K562 (cell line): ENCODE measurements around the gene DVL3. TPM values are rescaled to one million over a fixed set of nuclear protein-coding genes. Genes with fewer than 3 reads are reported as not detected.

Source experiments
- ARID3B ChIP-seq: fragments of 250-450 bp; sonication (Bioruptor Pico); IDR thresholded peaks from 2 replicates; pipeline ENCODE4 v1.4.0; 2020; ENCODE audit warnings: borderline replicate concordance
- ATF1 ChIP-seq, 2 experiments: fragments of 450-650 bp in 1 of 2; IDR thresholded peaks; 2 replicates each; pipeline ENCODE4 v1.6.1; 2016; ENCODE audit warnings: missing compliant biosample characterization in 1 of 2, missing genetic modification characterization in 1 of 2
- ATF2 ChIP-seq: sonication (generic); formaldehyde crosslinking; IDR thresholded peaks from 2 replicates; pipeline ENCODE4 v1.8.1; 2022; ENCODE audit warnings: missing genetic modification reagents
- CTBP1 ChIP-seq: fragments of 450-650 bp; IDR thresholded peaks from 2 replicates; pipeline ENCODE4 v1.6.1; 2016; ENCODE audit warnings: borderline replicate concordance
- CXXC5 ChIP-seq: fragments of 250-450 bp; sonication (Bioruptor Pico); IDR thresholded peaks from 2 replicates; pipeline ENCODE4 v1.8.0; 2022; ENCODE audit warnings: inconsistent platforms, mild to moderate bottlenecking, moderate library complexity
- DIDO1 ChIP-seq: fragments of 450-650 bp; IDR thresholded peaks from 2 replicates; pipeline ENCODE4 v1.6.1; 2016; ENCODE audit warnings: low read depth, missing biosample characterization, missing genetic modification characterization
- DPF2 ChIP-seq: fragments of 450-650 bp; IDR thresholded peaks from 2 replicates; pipeline ENCODE4 v1.6.1; 2016
- E2F3 ChIP-seq: fragments of 250-450 bp; sonication (Bioruptor Pico); IDR thresholded peaks from 2 replicates; pipeline ENCODE4 v1.4.0; 2020; ENCODE audit warnings: mild to moderate bottlenecking
- FOSL1 ChIP-seq: fragments of 200-800 bp; sonication (Bioruptor generic); conservative IDR thresholded peaks from 2 replicates; pipeline ENCODE4 v1.6.1; 2016; ENCODE audit warnings: missing genetic modification characterization, missing compliant biosample characterization
- HDAC1 ChIP-seq, 2 experiments: fragments of 450-650 bp; IDR thresholded peaks; 2 replicates each; pipeline ENCODE4 v1.6.1; 2016 to 2017; ENCODE audit warnings: inconsistent platforms in 1 of 2, mild to moderate bottlenecking in 1 of 2, moderate library complexity in 1 of 2
- HNRNPH1 ChIP-seq: fragments of 200-400 bp; formaldehyde crosslinking; optimal IDR thresholded peaks from 2 replicates; pipeline ENCODE3; 2017; ENCODE audit warnings: low read depth, mild to moderate bottlenecking, low read length, moderate library complexity
- KDM1A ChIP-seq, 2 experiments: fragments of 450-650 bp; IDR thresholded peaks; 2 replicates each; pipeline ENCODE4 v1.6.1; 2016; ENCODE audit warnings: mild to moderate bottlenecking in 2 of 2
- MLLT1 ChIP-seq, 2 experiments: fragments of 450-650 bp; IDR thresholded peaks; 2 replicates each; pipeline ENCODE4 v1.6.1; 2016
- MNT ChIP-seq, 2 experiments: fragments of 450-650 bp; conservative IDR thresholded peaks; 2 replicates each; pipeline ENCODE4 v1.6.1; 2017; ENCODE audit warnings: mild to moderate bottlenecking in 2 of 2, moderate library complexity in 2 of 2
- MXI1 ChIP-seq: IDR thresholded peaks from 2 replicates; pipeline ENCODE4 v1.6.1; 2011; ENCODE audit warnings: low read depth, mild to moderate bottlenecking, improper control_type of control experiment, low read length
- MYC ChIP-seq, 2 experiments: fragments of 250-450 bp in 1 of 2; sonication (Bioruptor Pico) in 1 of 2; IDR thresholded peaks; 2 replicates each; pipeline versions ENCODE4 v1.5.1 to v1.6.1; 2012 to 2021; ENCODE audit warnings: low read depth in 2 of 2, borderline replicate concordance in 1 of 2, improper control_type of control experiment in 1 of 2, low read length in 1 of 2, mild to moderate bottlenecking in 1 of 2, moderate library complexity in 1 of 2
- RFX1 ChIP-seq: fragments of 450-650 bp; IDR thresholded peaks from 2 replicates; pipeline ENCODE4 v1.6.1; 2016; ENCODE audit warnings: mild to moderate bottlenecking, moderate library complexity
- SIX5 ChIP-seq, 2 experiments: IDR thresholded peaks; 2 replicates each; pipeline ENCODE4 v1.6.1; 2011; ENCODE audit warnings: low read length in 2 of 2, borderline replicate concordance in 1 of 2, low read depth in 1 of 2, mild to moderate bottlenecking in 1 of 2, moderate library complexity in 1 of 2; ENCODE audit not compliant: insufficient read depth in 1 of 2
- ZNF143 ChIP-seq: sonication (generic); formaldehyde crosslinking; IDR thresholded peaks from 2 replicates; pipeline ENCODE4 v1.9.0; 2022; ENCODE audit warnings: mild to moderate bottlenecking, missing genetic modification reagents
- ZNF766 ChIP-seq: fragments of 200-800 bp; sonication (Bioruptor generic); conservative IDR thresholded peaks from 2 replicates; pipeline ENCODE4 v1.6.1; 2016; ENCODE audit warnings: missing genetic modification characterization, missing compliant biosample characterization
- polyA plus RNA-seq, 8 experiments: library from polyadenylated mRNA; depleted of rRNA in 4 of 8; stranded (reverse) in 5 of 8; unstranded in 3 of 8; fragments of >200 nt; fragmentation: Nextera tagmentation in 2 of 8; fragmentation: Illumina TruSeq in 1 of 8; extraction: Ambion mirVana in 2 of 8; extraction: Trizol in 1 of 8; gene quantifications; 2 replicates each; pipeline versions ENCODE4 v1.2.1 to v1.2.3, GENCODE V29; 2011 to 2014; ENCODE audit warnings: inconsistent platforms in 1 of 8, missing spikeins in 1 of 8
- total RNA-seq, 7 experiments: library from RNA; depleted of rRNA in 6 of 7; stranded (reverse); fragments of >200 nt in 6 of 7; fragmentation: Illumina TruSeq in 2 of 7; extraction: Trizol in 2 of 7; gene quantifications; 2 replicates each; pipeline versions ENCODE4 v1.2.1 to v1.2.3, GENCODE V29; 2011 to 2021; ENCODE audit warnings: low replicate concordance in 1 of 7

DVL3 gene
- total and polyA plus RNA-seq, 9 of the 15 experiments (the other 6 are each of a cell fraction or from before 2014, with no cell fraction given): 3.1 to 57.9 (median 20.1) TPM

GRCh38 chr3:184133840-184134745 lies 21.1 kb upstream of the DVL3 start (continued):
- peak; percentile 69; the same call in 1 of the 2 replicates for TF ChIP-seq E2F3 (CRISPR knock-in tag)
- peak; percentile 67; the same call in 1 of the 2 replicates for TF ChIP-seq MXI1
- 0 out of 2 replicates have a peak, but pooled peaks have one; percentile 58 for TF ChIP-seq ZNF766 (CRISPR knock-in tag)
- peak; percentile 27; the same call in 1 of the 2 replicates for TF ChIP-seq DIDO1 (tag)
- TF ChIP-seq CTBP1: peak; percentile 59; the same call in 1 of the 2 replicates
- TF ChIP-seq HDAC1 (IDR thresholded peaks at IDR 0.05): peak in 1 of 2 experiments; percentile 80; a peak in 2 of 4 replicates
- TF ChIP-seq CXXC5: peak; percentile 81
- TF ChIP-seq DPF2: peak; percentile 57; the same call in 1 of the 2 replicates
- peak; percentile 99 for TF ChIP-seq MYC (IDR thresholded peaks at IDR 0.05; ENCODE audit: low read depth, low read length)
- TF ChIP-seq MYC (CRISPR knock-in tag; IDR thresholded peaks at IDR 0.05; ENCODE audit: borderline replicate concordance, low read depth): peak; percentile 84; the same call in 1 of the 2 replicates
- TF ChIP-seq ATF1 (CRISPR knock-in tag; IDR thresholded peaks at IDR 0.05): no peak
- peak; percentile 78 for TF ChIP-seq ATF1 (tag; IDR thresholded peaks at IDR 0.05)
- peak; percentile 88 for TF ChIP-seq ZNF143 (CRISPR knock-in tag)
- 0 out of 2 replicates have a peak, but pooled peaks have one; percentile 6 for TF ChIP-seq FOSL1 (tag)
- TF ChIP-seq MLLT1 (IDR thresholded peaks at IDR 0.05): peak; percentile 39 to 59; a peak in 1 of 4 replicates
- TF ChIP-seq RFX1: no peak
- TF ChIP-seq ARID3B (CRISPR knock-in tag): no peak
- TF ChIP-seq ATF2 (CRISPR knock-in tag): no peak
- TF ChIP-seq KDM1A (IDR thresholded peaks at IDR 0.05): peak in 1 of 2 experiments; percentile 15; a peak in 1 of 4 replicates
- TF ChIP-seq MNT (conservative IDR thresholded peaks at IDR 0.05): peak; percentile 97 to 98
- TF ChIP-seq HNRNPH1: no peak
- peak; percentile 59 to 63; a peak in 3 of 4 replicates for TF ChIP-seq SIX5 (IDR thresholded peaks at IDR 0.05; ENCODE audit: borderline replicate concordance in 1 of 2, insufficient read depth in 1 of 2, low read depth in 1 of 2, low read length in 2 of 2)
